ENCODE measurements around the gene ARHGEF10L.

DNA sequence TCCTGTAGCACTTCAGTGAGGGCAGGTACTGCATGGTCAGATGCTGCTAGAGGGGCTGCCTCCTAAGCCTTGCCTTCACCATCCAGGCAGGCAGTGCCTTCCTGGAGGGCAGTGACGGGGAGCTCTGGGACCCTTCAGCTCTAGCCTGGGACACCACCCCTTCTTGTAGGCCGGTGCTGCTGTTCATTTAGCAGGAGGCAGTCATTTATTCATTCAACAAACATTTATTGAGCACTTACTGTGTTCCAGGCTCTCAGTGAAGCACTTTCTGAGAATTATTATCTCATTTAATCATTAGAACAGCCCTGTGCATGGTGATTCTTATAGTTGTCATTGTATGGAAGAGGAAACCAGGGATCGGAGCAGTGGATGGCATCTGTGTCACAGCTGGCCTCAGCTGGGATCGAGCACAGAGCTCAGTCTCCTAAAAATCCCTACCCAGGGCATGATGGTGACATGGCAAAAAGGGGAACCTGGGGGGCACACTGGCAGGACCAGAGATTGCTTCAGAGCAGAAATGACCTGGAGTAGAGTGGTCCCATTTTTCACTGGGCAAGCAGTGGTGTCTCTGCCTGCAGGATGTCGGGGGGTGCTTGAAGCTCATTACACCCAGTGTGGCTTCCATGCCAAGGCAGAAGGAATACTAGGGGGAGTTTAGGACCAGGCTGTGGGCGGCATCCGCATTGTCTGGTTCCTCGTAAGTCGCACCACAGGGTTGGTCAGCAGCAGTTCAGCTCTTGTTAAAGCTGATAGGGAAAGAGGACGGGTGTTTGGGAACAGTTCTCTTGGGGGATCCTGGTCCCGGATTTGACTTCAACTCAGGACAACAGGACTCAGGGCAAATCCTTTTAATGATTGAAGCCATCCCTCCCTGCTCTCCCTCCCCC is 28.8 kb downstream of the ARHGEF10L start:
- no peak for TF ChIP-seq POLR2AphosphoS5 (IDR thresholded peaks at IDR 0.05; ENCODE audit: low read depth)
- TF ChIP-seq, protein P1, sequence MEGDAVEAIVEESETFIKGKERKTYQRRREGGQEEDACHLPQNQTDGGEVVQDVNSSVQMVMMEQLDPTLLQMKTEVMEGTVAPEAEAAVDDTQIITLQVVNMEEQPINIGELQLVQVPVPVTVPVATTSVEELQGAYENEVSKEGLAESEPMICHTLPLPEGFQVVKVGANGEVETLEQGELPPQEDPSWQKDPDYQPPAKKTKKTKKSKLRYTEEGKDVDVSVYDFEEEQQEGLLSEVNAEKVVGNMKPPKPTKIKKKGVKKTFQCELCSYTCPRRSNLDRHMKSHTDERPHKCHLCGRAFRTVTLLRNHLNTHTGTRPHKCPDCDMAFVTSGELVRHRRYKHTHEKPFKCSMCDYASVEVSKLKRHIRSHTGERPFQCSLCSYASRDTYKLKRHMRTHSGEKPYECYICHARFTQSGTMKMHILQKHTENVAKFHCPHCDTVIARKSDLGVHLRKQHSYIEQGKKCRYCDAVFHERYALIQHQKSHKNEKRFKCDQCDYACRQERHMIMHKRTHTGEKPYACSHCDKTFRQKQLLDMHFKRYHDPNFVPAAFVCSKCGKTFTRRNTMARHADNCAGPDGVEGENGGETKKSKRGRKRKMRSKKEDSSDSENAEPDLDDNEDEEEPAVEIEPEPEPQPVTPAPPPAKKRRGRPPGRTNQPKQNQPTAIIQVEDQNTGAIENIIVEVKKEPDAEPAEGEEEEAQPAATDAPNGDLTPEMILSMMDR (IDR thresholded peaks at IDR 0.05; ENCODE audit: insufficient read depth, low read length): no peak
